SK-N-SH (cell line): ENCODE results near the gene ZNF516.

Source experiments
- EP300 ChIP-seq, 2 experiments: IDR thresholded peaks; 2 replicates each; pipeline versions ENCODE4 v1.4.0 to v1.6.1; 2012; ENCODE audit warnings: borderline replicate concordance in 1 of 2, low read depth in 1 of 2, low read length in 1 of 2
- FOXJ3 ChIP-seq: sonication (generic); formaldehyde crosslinking; IDR thresholded peaks from 2 replicates; pipeline ENCODE4 v1.5.1; 2020; ENCODE audit warnings: mild to moderate bottlenecking, missing genetic modification reagents
- GABPA ChIP-seq: IDR thresholded peaks from 2 replicates; pipeline ENCODE4 v1.4.0; 2012; ENCODE audit warnings: low read depth, mild to moderate bottlenecking
- TF ChIP-seq, protein P1 (sequence below): fragments of 200-600 bp; sonication (generic); IDR thresholded peaks from 2 replicates; pipeline ENCODE4 v1.6.1; 2017; ENCODE audit warnings: antibody characterized with exemption, mild to moderate bottlenecking, moderate library complexity
- TF ChIP-seq, protein P2 (sequence below): IDR thresholded peaks from 2 replicates; pipeline ENCODE4 v1.4.0; 2012; ENCODE audit warnings: low read depth, borderline replicate concordance
- TF ChIP-seq, protein P3 (sequence below): IDR thresholded peaks from 2 replicates; pipeline ENCODE4 v1.4.0; 2012; ENCODE audit warnings: low read depth, borderline replicate concordance

DNA sequence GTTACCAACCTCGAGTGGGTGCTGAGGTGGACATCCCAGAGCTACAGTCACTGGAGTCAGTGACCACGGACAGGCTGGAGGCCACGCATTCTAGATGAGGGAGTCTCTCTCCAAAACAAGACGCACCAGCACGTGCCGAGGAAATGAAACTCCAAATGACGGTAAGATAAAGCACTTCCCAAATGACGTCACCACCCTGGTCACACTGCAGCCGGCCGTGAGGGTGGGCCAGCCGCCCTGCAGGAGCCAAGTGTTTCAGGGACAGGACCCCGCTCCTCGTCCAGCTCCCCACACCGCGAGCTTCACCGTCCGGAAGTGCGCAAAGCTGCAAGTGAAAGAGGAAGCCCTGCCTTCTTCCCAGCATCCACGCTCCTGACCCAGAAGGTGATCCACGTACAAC lies 99.4 kb downstream of the ZNF516 start:
- TF ChIP-seq FOXJ3 (CRISPR knock-in tag) (no peak), EP300 (IDR thresholded peaks at IDR 0.05; ENCODE audit: borderline replicate concordance in 1 of 2, low read depth in 1 of 2, low read length in 1 of 2) (no peak), GABPA (no peak)
- TF ChIP-seq, protein P1, sequence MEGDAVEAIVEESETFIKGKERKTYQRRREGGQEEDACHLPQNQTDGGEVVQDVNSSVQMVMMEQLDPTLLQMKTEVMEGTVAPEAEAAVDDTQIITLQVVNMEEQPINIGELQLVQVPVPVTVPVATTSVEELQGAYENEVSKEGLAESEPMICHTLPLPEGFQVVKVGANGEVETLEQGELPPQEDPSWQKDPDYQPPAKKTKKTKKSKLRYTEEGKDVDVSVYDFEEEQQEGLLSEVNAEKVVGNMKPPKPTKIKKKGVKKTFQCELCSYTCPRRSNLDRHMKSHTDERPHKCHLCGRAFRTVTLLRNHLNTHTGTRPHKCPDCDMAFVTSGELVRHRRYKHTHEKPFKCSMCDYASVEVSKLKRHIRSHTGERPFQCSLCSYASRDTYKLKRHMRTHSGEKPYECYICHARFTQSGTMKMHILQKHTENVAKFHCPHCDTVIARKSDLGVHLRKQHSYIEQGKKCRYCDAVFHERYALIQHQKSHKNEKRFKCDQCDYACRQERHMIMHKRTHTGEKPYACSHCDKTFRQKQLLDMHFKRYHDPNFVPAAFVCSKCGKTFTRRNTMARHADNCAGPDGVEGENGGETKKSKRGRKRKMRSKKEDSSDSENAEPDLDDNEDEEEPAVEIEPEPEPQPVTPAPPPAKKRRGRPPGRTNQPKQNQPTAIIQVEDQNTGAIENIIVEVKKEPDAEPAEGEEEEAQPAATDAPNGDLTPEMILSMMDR, result no peak
- TF ChIP-seq, protein P2, sequence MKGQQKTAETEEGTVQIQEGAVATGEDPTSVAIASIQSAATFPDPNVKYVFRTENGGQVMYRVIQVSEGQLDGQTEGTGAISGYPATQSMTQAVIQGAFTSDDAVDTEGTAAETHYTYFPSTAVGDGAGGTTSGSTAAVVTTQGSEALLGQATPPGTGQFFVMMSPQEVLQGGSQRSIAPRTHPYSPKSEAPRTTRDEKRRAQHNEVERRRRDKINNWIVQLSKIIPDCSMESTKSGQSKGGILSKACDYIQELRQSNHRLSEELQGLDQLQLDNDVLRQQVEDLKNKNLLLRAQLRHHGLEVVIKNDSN, result no peak
- TF ChIP-seq, protein P3, sequence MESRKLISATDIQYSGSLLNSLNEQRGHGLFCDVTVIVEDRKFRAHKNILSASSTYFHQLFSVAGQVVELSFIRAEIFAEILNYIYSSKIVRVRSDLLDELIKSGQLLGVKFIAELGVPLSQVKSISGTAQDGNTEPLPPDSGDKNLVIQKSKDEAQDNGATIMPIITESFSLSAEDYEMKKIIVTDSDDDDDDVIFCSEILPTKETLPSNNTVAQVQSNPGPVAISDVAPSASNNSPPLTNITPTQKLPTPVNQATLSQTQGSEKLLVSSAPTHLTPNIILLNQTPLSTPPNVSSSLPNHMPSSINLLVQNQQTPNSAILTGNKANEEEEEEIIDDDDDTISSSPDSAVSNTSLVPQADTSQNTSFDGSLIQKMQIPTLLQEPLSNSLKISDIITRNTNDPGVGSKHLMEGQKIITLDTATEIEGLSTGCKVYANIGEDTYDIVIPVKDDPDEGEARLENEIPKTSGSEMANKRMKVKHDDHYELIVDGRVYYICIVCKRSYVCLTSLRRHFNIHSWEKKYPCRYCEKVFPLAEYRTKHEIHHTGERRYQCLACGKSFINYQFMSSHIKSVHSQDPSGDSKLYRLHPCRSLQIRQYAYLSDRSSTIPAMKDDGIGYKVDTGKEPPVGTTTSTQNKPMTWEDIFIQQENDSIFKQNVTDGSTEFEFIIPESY, result no peak
